NCI-H774 (cell line): ENCODE data around the gene PLA2G2F.
"Not testable (repeated sequence)": the region's sequence is repeated elsewhere in the genome, so short reads cannot be mapped to it uniquely, and the experiment has no call there.

Experiments used
- DNase-seq: peaks from one replicate; lab custom pipeline; 2025; lab: John Stamatoyannopoulos, UW

The PLA2G2F gene

GRCh38 chr1:20114021-20114648 is 25.0 kb upstream of the PLA2G2F start:
- no peak for DNase-seq

GRCh38 chr1:20115479-20115878 is 23.6 kb upstream of the PLA2G2F start:
- DNase-seq: no peak

- DNase-seq: no peak
Observed at GRCh38 chr1:20115916-20116315, 23.2 kb upstream of the PLA2G2F start.

- no peak for DNase-seq
Observed at GRCh38 chr1:20117236-20117635, 21.9 kb upstream of the PLA2G2F start.

GRCh38 chr1:20119347-20119746 is 19.8 kb upstream of the PLA2G2F start, which contains the start of gene PLA2G2D:
Gene PLA2G2D, minus strand, starts transcription at chr1:20119536. Its CDS starts 38 bp downstream, at chr1:20119498.
- DNase-seq: no peak

- DNase-seq: no peak
Observed at GRCh38 chr1:20120796-20121195, 18.3 kb upstream of the PLA2G2F start.

- no peak for DNase-seq
Observed at GRCh38 chr1:20123722-20124455, 15.2 kb upstream of the PLA2G2F start.

- no peak for DNase-seq
Observed at GRCh38 chr1:20124456-20125057, 14.6 kb upstream of the PLA2G2F start.

- no peak for DNase-seq
Observed at GRCh38 chr1:20125100-20125499, 14.0 kb upstream of the PLA2G2F start.

GRCh38 chr1:20126041-20126805 is 12.9 kb upstream of the PLA2G2F start:
- no peak for DNase-seq

- no peak for DNase-seq
Observed at GRCh38 chr1:20126806-20127440, 12.2 kb upstream of the PLA2G2F start.

- DNase-seq: not testable (repeated sequence)
Observed at GRCh38 chr1:20130518-20130917, 8.6 kb upstream of the PLA2G2F start.

- DNase-seq: no peak
Observed at GRCh38 chr1:20134995-20135394, 4.1 kb upstream of the PLA2G2F start.

- no peak for DNase-seq
Observed at GRCh38 chr1:20136249-20136648, 2.9 kb upstream of the PLA2G2F start.

- DNase-seq: no peak
Observed at GRCh38 chr1:20137055-20137454, 2.1 kb upstream of the PLA2G2F start.

GRCh38 chr1:20137604-20138003 is 1.5 kb upstream of the PLA2G2F start:
- no peak for DNase-seq

GRCh38 chr1:20138346-20138745 is 777 bp upstream of the PLA2G2F start:
- DNase-seq: no peak

GRCh38 chr1:20139776-20140612 is 871 bp downstream of the PLA2G2F start:
- DNase-seq: no peak

GRCh38 chr1:20141001-20141400 is 1.9 kb downstream of the PLA2G2F start:
- DNase-seq: no peak

GRCh38 chr1:20141466-20141865 is 2.3 kb downstream of the PLA2G2F start:
- no peak for DNase-seq
